HG03469 (cell line): ENCODE results near the gene MDM4.

Experiments
- ATAC-seq: cut with Tn5 transposase; IDR thresholded peaks from one replicate; pipeline ENCODE4 v1.9.1; 2021; ENCODE audit warnings: mild to moderate bottlenecking, moderate library complexity, moderate number of reproducible peaks; ENCODE audit not compliant: unreplicated experiment

The MDM4 gene

GRCh38 chr1:204600968-204601367, 84.8 kb downstream of the MDM4 start:
- no peak for ATAC-seq

GRCh38 chr1:204602111-204602579, 85.9 kb downstream of the MDM4 start:
- ATAC-seq: no peak

- no peak for ATAC-seq
Observed at GRCh38 chr1:204602871-204603542, 86.8 kb downstream of the MDM4 start.

GRCh38 chr1:204605791-204606190, 89.6 kb downstream of the MDM4 start:
- ATAC-seq: no peak
